Measurements from ENCODE around the gene EXOC6. TPM values are rescaled to one million over a fixed set of nuclear protein-coding genes. Genes with fewer than 3 reads are reported as not detected.

The EXOC6 gene
- total RNA-seq, 1 donor from 2014 or later = 17.2 TPM

DNA sequence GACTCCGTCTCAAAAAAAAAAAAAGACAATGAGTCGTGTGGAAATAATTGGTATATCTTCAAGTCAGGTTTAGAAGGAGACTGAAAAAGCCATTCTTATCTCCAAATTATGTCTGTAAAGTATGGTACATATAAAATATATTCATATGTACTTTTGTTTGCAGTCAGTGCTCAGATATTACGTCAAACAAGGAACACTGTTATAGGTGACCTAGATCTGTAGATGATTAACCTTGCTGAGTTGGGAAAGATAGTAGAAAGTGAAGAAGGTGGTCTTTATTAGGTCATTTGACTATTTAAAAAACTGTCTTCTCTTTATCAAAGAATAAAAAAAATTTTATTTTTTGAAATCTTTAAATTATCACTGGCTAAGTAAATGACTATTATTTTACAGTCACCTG, 167.4 kb downstream of the EXOC6 start:
- Histone ChIP-seq H3K36me3 (peaks cover 10% of the 10 kb centered on the region), H3K27ac (replicated peaks) (no peak overlapping the region), H3K9me3 (replicated peaks) (no peaks in the 10 kb centered on the region), H3K4me3 (no peak overlapping the region), H3K27me3 (ENCODE audit: low read depth) (no peaks in the 10 kb centered on the region), H3K4me1 (no peaks in the 10 kb centered on the region)
- intact Hi-C loops (cut with micrococcal nuclease) = no loop called here
- TF ChIP-seq CTCF (IDR thresholded peaks at IDR 0.05; ENCODE audit: borderline replicate concordance) = no peak
- DNase-seq = no peak

GRCh38 chr10:93023013-93023650, 174.8 kb downstream of the EXOC6 start:
- intact Hi-C loops (cut with micrococcal nuclease) = no loop called here

GRCh38 chr10:93026072-93026471, 177.8 kb downstream of the EXOC6 start:
- no peak for DNase-seq
- H3K27me3 ChIP-seq (ENCODE audit: low read depth) = no peaks in the 10 kb centered on the region
- no peak overlapping the region for H3K27ac ChIP-seq (replicated peaks)
- TF ChIP-seq CTCF (IDR thresholded peaks at IDR 0.05; ENCODE audit: borderline replicate concordance) = no peak
- H3K9me3 ChIP-seq (replicated peaks) = peaks cover 9% of the 10 kb centered on the region
- H3K36me3 ChIP-seq = peaks cover 14% of the 10 kb centered on the region
- intact Hi-C loops (cut with micrococcal nuclease) = no loop called here
- no peaks in the 10 kb centered on the region for H3K4me1 ChIP-seq
- no peak overlapping the region for H3K4me3 ChIP-seq

More at GRCh38 chr10:93023013-93023650, 174.8 kb downstream of the EXOC6 start:
- H3K27me3 ChIP-seq (ENCODE audit: low read depth) = no peaks in the 10 kb centered on the region
- DNase-seq = no peak
- H3K4me3 ChIP-seq = no peak overlapping the region
- TF ChIP-seq CTCF (IDR thresholded peaks at IDR 0.05; ENCODE audit: borderline replicate concordance) = no peak
- H3K27ac ChIP-seq (replicated peaks) = no peak overlapping the region
- peaks cover 9% of the 10 kb centered on the region for H3K9me3 ChIP-seq (replicated peaks)
- H3K36me3 ChIP-seq = peaks cover 14% of the 10 kb centered on the region
- H3K4me1 ChIP-seq = no peaks in the 10 kb centered on the region

DNA sequence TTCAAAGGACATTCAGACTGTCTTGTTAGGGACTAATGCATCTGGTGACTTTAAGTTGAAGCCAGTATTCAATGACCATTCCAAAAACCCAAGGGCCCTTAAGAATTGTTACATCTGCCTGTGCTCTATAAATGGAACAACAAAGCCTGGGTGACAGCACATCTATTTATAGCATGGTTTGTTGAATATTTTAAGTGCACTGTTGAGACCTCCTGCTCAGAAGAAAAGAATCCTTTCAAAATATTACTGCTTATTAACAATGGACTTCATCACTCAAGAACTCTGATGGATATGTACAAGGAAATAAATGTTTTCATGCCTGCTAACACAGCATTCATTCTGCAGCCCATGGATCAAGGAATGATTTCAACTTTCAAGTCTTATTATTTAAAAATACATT, 179.2 kb downstream of the EXOC6 start:
- TF ChIP-seq CTCF (IDR thresholded peaks at IDR 0.05; ENCODE audit: borderline replicate concordance) = no peak
- intact Hi-C loops (cut with micrococcal nuclease) = no loop called here

GRCh38 chr10:93028883-93029282, 180.6 kb downstream of the EXOC6 start:
- intact Hi-C loops (cut with micrococcal nuclease) = no loop called here
- DNase-seq = no peak
- no peak overlapping the region for H3K4me3 ChIP-seq
- peaks cover 9% of the 10 kb centered on the region for H3K9me3 ChIP-seq (replicated peaks)
- H3K4me1 ChIP-seq = peaks cover 4% of the 10 kb centered on the region
- TF ChIP-seq CTCF (IDR thresholded peaks at IDR 0.05; ENCODE audit: borderline replicate concordance) = no peak
- no peak overlapping the region for H3K27ac ChIP-seq (replicated peaks)
- H3K27me3 ChIP-seq (ENCODE audit: low read depth) = no peaks in the 10 kb centered on the region
- peaks cover 14% of the 10 kb centered on the region for H3K36me3 ChIP-seq

More for the DNA sequence above, 179.2 kb downstream of the EXOC6 start:
- Histone ChIP-seq H3K36me3 (peaks cover 14% of the 10 kb centered on the region), H3K27me3 (ENCODE audit: low read depth) (no peaks in the 10 kb centered on the region), H3K4me1 (no peaks in the 10 kb centered on the region), H3K9me3 (replicated peaks) (peaks cover 9% of the 10 kb centered on the region), H3K4me3 (no peak overlapping the region), H3K27ac (replicated peaks) (no peak overlapping the region)
- no peak for DNase-seq

Measured in left ventricle myocardium inferior (tissue), 1 donor.